NCI-H1694 treated with DMSO at 0.1 percent for 48 hours (cell line): ENCODE measurements around the gene TRMT11.
"Not testable (repeated sequence)": the region's sequence is repeated elsewhere in the genome, so short reads cannot be mapped to it uniquely, and the experiment has no call there.

ENCODE experiments used
- DNase-seq: peaks from one replicate; lab custom pipeline; 2025; lab: John Stamatoyannopoulos, UW

TRMT11 gene

GRCh38 chr6:126047648-126048047 lies 61.3 kb downstream of the TRMT11 start:
- DNase-seq, result no peak

- no peak for DNase-seq
These were observed 62.3 kb downstream of the TRMT11 start for GRCh38 chr6:126048635-126049034.

- DNase-seq, result no peak
These were observed 64.5 kb downstream of the TRMT11 start for GRCh38 chr6:126050795-126051194.

GRCh38 chr6:126051791-126052190 lies 65.5 kb downstream of the TRMT11 start:
- no peak for DNase-seq

GRCh38 chr6:126052485-126052884 lies 66.1 kb downstream of the TRMT11 start:
- no peak for DNase-seq

GRCh38 chr6:126054258-126054702 lies 67.9 kb downstream of the TRMT11 start:
- DNase-seq, result no peak

- DNase-seq, result no peak
These were observed 68.5 kb downstream of the TRMT11 start for GRCh38 chr6:126054802-126055201.

- no peak for DNase-seq
These were observed 69.1 kb downstream of the TRMT11 start for GRCh38 chr6:126055449-126055848.

- no peak for DNase-seq
These were observed 70.1 kb downstream of the TRMT11 start for GRCh38 chr6:126056355-126057004.

- DNase-seq, result not testable (repeated sequence)
These were observed 71.7 kb downstream of the TRMT11 start for GRCh38 chr6:126058085-126058484.

- DNase-seq, result no peak
These were observed 74.1 kb downstream of the TRMT11 start for GRCh38 chr6:126060400-126060799.

GRCh38 chr6:126063512-126064146 lies 77.3 kb downstream of the TRMT11 start:
- DNase-seq, result no peak

- no peak for DNase-seq
These were observed 78.0 kb downstream of the TRMT11 start for GRCh38 chr6:126064257-126064747.

- DNase-seq, result no peak
These were observed 78.5 kb downstream of the TRMT11 start for GRCh38 chr6:126064748-126065401.

GRCh38 chr6:126066053-126067048 lies 80.0 kb downstream of the TRMT11 start:
- no peak for DNase-seq

- DNase-seq, result no peak
These were observed 80.7 kb downstream of the TRMT11 start for GRCh38 chr6:126067073-126067472.

GRCh38 chr6:126069449-126069848 lies 83.1 kb downstream of the TRMT11 start:
- DNase-seq, result no peak

GRCh38 chr6:126071000-126071647 lies 84.8 kb downstream of the TRMT11 start:
- no peak for DNase-seq

GRCh38 chr6:126072172-126072571 lies 85.8 kb downstream of the TRMT11 start:
- no peak for DNase-seq

GRCh38 chr6:126072834-126073233 lies 86.5 kb downstream of the TRMT11 start:
- DNase-seq, result no peak

- DNase-seq, result no peak
These were observed 89.2 kb downstream of the TRMT11 start for GRCh38 chr6:126075335-126076071.
